Sigmoid colon (tissue), 7 donors: ENCODE results near the gene NCAPD3. TPM values are rescaled to one million over a fixed set of nuclear protein-coding genes. Genes with fewer than 3 reads are reported as not detected.

Experiments used
- DNase-seq: peaks from one replicate; pipeline ENCODE4 v3.0.0-alpha.2; 2019
- H3K27ac ChIP-seq, 4 donors: fragments of 200-600 bp; sonication (generic); one replicate each; pipeline ENCODE4 v1.5.1; 2016 to 2019; ENCODE audit warnings: mild to moderate bottlenecking in 1 of 4
- H3K27me3 ChIP-seq, 3 donors: fragments of 200-600 bp; sonication (generic); one replicate each; pipeline ENCODE4 v1.5.1; 2019; ENCODE audit warnings: mild to moderate bottlenecking in 1 of 3
- H3K36me3 ChIP-seq, 4 donors: fragments of 200-600 bp; sonication (generic); one replicate each; pipeline ENCODE4 v1.5.1; 2016 to 2019
- H3K4me1 ChIP-seq, 4 donors: fragments of 200-600 bp; sonication (generic); one replicate each; pipeline ENCODE4 v1.5.1; 2017 to 2019
- H3K4me3 ChIP-seq, 4 donors: fragments of 200-600 bp; sonication (generic); one replicate each; pipeline ENCODE4 v1.5.1; 2017 to 2019; ENCODE audit warnings: mild to moderate bottlenecking in 2 of 4, moderate library complexity in 1 of 4
- H3K9me3 ChIP-seq, 4 donors: fragments of 200-600 bp in 3 of 4; sonication (generic) in 3 of 4; one replicate each; pipeline versions ENCODE4 v1.5.1 to v1.6.1; 2013 to 2019
- CTCF ChIP-seq, 4 experiments: fragments of 450-650 bp in 3 of 4; fragments of 200-600 bp in 1 of 4; IDR thresholded peaks; one replicate each; pipeline ENCODE4 v1.5.1; 2016 to 2019; ENCODE audit warnings: antibody characterized with exemption in 4 of 4, mild to moderate bottlenecking in 3 of 4, moderate library complexity in 2 of 4
- EP300 ChIP-seq, 4 donors: sonication (generic); formaldehyde crosslinking; IDR thresholded peaks; one replicate each; pipeline ENCODE4 v1.6.1; 2017; ENCODE audit warnings: antibody characterized with exemption in 4 of 4
- POLR2A ChIP-seq, 2 donors: fragments of 450-650 bp; IDR thresholded peaks; one replicate each; pipeline ENCODE4 v1.6.1; 2016; ENCODE audit warnings: antibody characterized with exemption in 2 of 2, mild to moderate bottlenecking in 2 of 2, moderate library complexity in 2 of 2
- POLR2AphosphoS5 ChIP-seq, 4 donors: sonication (generic); formaldehyde crosslinking; IDR thresholded peaks; one replicate each; pipeline ENCODE4 v1.6.1; 2017; ENCODE audit warnings: antibody characterized with exemption in 4 of 4
- WGBS, 2 donors: extraction: QIAGEN DNeasy Blood & Tissue Kit; methylation state at CpG; one replicate each; pipeline ENCODE4 v1.1.7; 2013; 5-methylcytosine and 5-hydroxymethylcytosine counted together
- intact Hi-C: fragments of 100-400 bp; cut with DNase I; formaldehyde crosslinking; loops from one replicate; pipeline ENCODE4 v1.15.1; 2023
- polyA plus RNA-seq, 3 donors: library from polyadenylated mRNA; stranded (reverse); fragments of 200-250 nt; gene quantifications; one replicate each; pipeline ENCODE4 v1.2.3, GENCODE V29; 2013
- total RNA-seq, 4 donors: library from RNA; depleted of rRNA; stranded (reverse); fragments of >200 nt; gene quantifications; one replicate each; pipeline ENCODE4 v1.1.0, GENCODE V29; 2016
- donor health status: healthy with polysubstance abuse.
- donor health status: Bipolar disorder and iron deficiency.
- donor health status: healthy.

The NCAPD3 gene
- total and polyA plus RNA-seq, 7 donors, result 1.8 to 13.0 (median 7.5) TPM

GRCh38 chr11:134132808-134133207 is 91.0 kb downstream of the NCAPD3 start:
- no peak for DNase-seq
- TF ChIP-seq CTCF (IDR thresholded peaks at IDR 0.05) (no peak), EP300 (IDR thresholded peaks at IDR 0.05) (no peak), POLR2A (IDR thresholded peaks at IDR 0.05) (no peak), POLR2AphosphoS5 (IDR thresholded peaks at IDR 0.05) (no peak)
- H3K4me3 ChIP-seq, result no peak overlapping the region
- no peak overlapping the region for H3K27ac ChIP-seq
- H3K4me1 ChIP-seq, result no peaks in the 10 kb centered on the region
- no peaks in the 10 kb centered on the region for H3K27me3 ChIP-seq
- intact Hi-C loops, result no loop called here
- H3K36me3 ChIP-seq, result no peaks in the 10 kb centered on the region
- H3K9me3 ChIP-seq, result peaks cover 0 to 6% (median 2%) of the 10 kb centered on the region in 4 donors

GRCh38 chr11:134131628-134132244 is 92.0 kb downstream of the NCAPD3 start:
- Histone ChIP-seq H3K4me3 (no peak overlapping the region), H3K36me3 (no peaks in the 10 kb centered on the region), H3K9me3 (peaks cover 0 to 6% (median 2%) of the 10 kb centered on the region in 4 donors), H3K27ac (no peak overlapping the region), H3K27me3 (no peaks in the 10 kb centered on the region), H3K4me1 (peaks cover 0 to 3% (median 2%) of the 10 kb centered on the region in 4 donors)
- no peak for DNase-seq
- WGBS, 2 donors, result 89 to 98% methylated on average over 2 of the region's 2 CpGs
- TF ChIP-seq CTCF (IDR thresholded peaks at IDR 0.05) (no peak), EP300 (IDR thresholded peaks at IDR 0.05) (no peak), POLR2A (IDR thresholded peaks at IDR 0.05) (no peak), POLR2AphosphoS5 (IDR thresholded peaks at IDR 0.05) (no peak)
- intact Hi-C loops, result no loop called here

GRCh38 chr11:134126217-134126822 is 97.4 kb downstream of the NCAPD3 start:
- WGBS, 2 donors, result 35 to 88% methylated on average over 1 of the region's 1 CpG
- H3K27me3 ChIP-seq, result no peaks in the 10 kb centered on the region
- peak in 2 of 4 donors; percentile 25 to 40 for TF ChIP-seq POLR2AphosphoS5 (IDR thresholded peaks at IDR 0.05)
- no peak for TF ChIP-seq POLR2A (IDR thresholded peaks at IDR 0.05)
- H3K4me3 ChIP-seq, result no peak overlapping the region
- peak overlapping the region; percentile 66 to 95 (median 78) for H3K27ac ChIP-seq
- H3K9me3 ChIP-seq, result peaks cover 0 to 3% (median 0%) of the 10 kb centered on the region in 4 donors
- intact Hi-C loops, result no loop called here
- DNase-seq, result no peak
- H3K36me3 ChIP-seq, result no peaks in the 10 kb centered on the region
- H3K4me1 ChIP-seq, result peaks cover 0 to 43% (median 34%) of the 10 kb centered on the region in 4 donors

- H3K27ac ChIP-seq, result peak overlapping the region; percentile 66 to 95 (median 78)
- intact Hi-C loops, result no loop called here
- H3K4me1 ChIP-seq, result peaks cover 0 to 51% (median 42%) of the 10 kb centered on the region in 4 donors
Observed at GRCh38 chr11:134125507-134125906, 98.3 kb downstream of the NCAPD3 start.

GRCh38 chr11:134124660-134125451 is 98.9 kb downstream of the NCAPD3 start:
- no peaks in the 10 kb centered on the region for H3K36me3 ChIP-seq
- H3K27ac ChIP-seq, result peak overlapping the region; percentile 66 to 95 (median 78)
- whole genome bisulfite sequencing, 2 donors, result 4 to 6% methylated on average over 54 of the region's 54 CpGs
- peak overlapping the region; percentile 36 to 58 (median 52) for H3K4me3 ChIP-seq
- H3K27me3 ChIP-seq, result no peaks in the 10 kb centered on the region
- intact Hi-C loops, result loop anchor here (5.0 kb wide), 2 partner anchors 78 to 168 kb away; partner anchors contain the start of gene IGSF9B
- DNase-seq, result peak; percentile 75
- TF ChIP-seq EP300 (IDR thresholded peaks at IDR 0.05) (no peak), CTCF (IDR thresholded peaks at IDR 0.05) (no peak), POLR2AphosphoS5 (IDR thresholded peaks at IDR 0.05) (peak in 2 of 4 donors; percentile 21 to 56), POLR2A (IDR thresholded peaks at IDR 0.05) (no peak)
- H3K9me3 ChIP-seq, result no peaks in the 10 kb centered on the region
- peaks cover 0 to 56% (median 46%) of the 10 kb centered on the region in 4 donors for H3K4me1 ChIP-seq

More at GRCh38 chr11:134125507-134125906, 98.3 kb downstream of the NCAPD3 start:
- Histone ChIP-seq H3K36me3 (no peaks in the 10 kb centered on the region), H3K4me3 (peak overlapping the region; percentile 36 to 58 (median 52)), H3K9me3 (no peaks in the 10 kb centered on the region), H3K27me3 (no peaks in the 10 kb centered on the region)
- TF ChIP-seq POLR2AphosphoS5 (IDR thresholded peaks at IDR 0.05), result peak in 1 of 4 donors; percentile 13
- no peak for TF ChIP-seq POLR2A (IDR thresholded peaks at IDR 0.05)
- DNase-seq, result no peak
- WGBS, 2 donors, result 82% methylated on average over 9 of the region's 9 CpGs
